ENCODE results near the gene TMPRSS7.

Gene TMPRSS7

GRCh38 chr3:112010636-112011035 is 23.9 kb upstream of the TMPRSS7 start:
- H3K36me3 Mint-ChIP-seq (ENCODE audit: low read depth) = peaks cover 7% of the 10 kb centered on the region
- no peak for TF ChIP-seq CTCF (IDR thresholded peaks at IDR 0.05; ENCODE audit: unreplicated experiment in 3 of 3)
- H3K4me1 Mint-ChIP-seq = peaks cover 56% of the 10 kb centered on the region

GRCh38 chr3:112011376-112011940 is 23.1 kb upstream of the TMPRSS7 start:
- peak overlapping the region; percentile 66 to 91 (median 84) for H3K27ac Mint-ChIP-seq
- H3K36me3 Mint-ChIP-seq (ENCODE audit: low read depth) = peaks cover 7% of the 10 kb centered on the region
- no peaks in the 10 kb centered on the region for H3K27me3 Mint-ChIP-seq (ENCODE audit: low read depth)
- TF ChIP-seq CTCF (IDR thresholded peaks at IDR 0.05; ENCODE audit: unreplicated experiment in 3 of 3) = no peak
- no peak overlapping the region for H3K4me3 Mint-ChIP-seq
- H3K9me3 Mint-ChIP-seq = no peaks in the 10 kb centered on the region
- H3K4me1 Mint-ChIP-seq = peaks cover 56% of the 10 kb centered on the region

More at GRCh38 chr3:112010636-112011035, 23.9 kb upstream of the TMPRSS7 start:
- Mint-ChIP-seq H3K4me3 (no peak overlapping the region), H3K27ac (peak overlapping the region; percentile 66 to 91 (median 84)), H3K27me3 (ENCODE audit: low read depth) (no peaks in the 10 kb centered on the region), H3K9me3 (no peaks in the 10 kb centered on the region)

GRCh38 chr3:112012205-112012992 is 22.1 kb upstream of the TMPRSS7 start:
- H3K9me3 Mint-ChIP-seq = no peaks in the 10 kb centered on the region
- H3K27me3 Mint-ChIP-seq (ENCODE audit: low read depth) = no peaks in the 10 kb centered on the region
- peak overlapping the region; percentile 7 to 74 (median 17) for H3K27ac Mint-ChIP-seq
- H3K4me3 Mint-ChIP-seq = no peak overlapping the region
- peaks cover 54% of the 10 kb centered on the region for H3K4me1 Mint-ChIP-seq
- peaks cover 7% of the 10 kb centered on the region for H3K36me3 Mint-ChIP-seq (ENCODE audit: low read depth)
- no peak for TF ChIP-seq CTCF (IDR thresholded peaks at IDR 0.05; ENCODE audit: unreplicated experiment in 3 of 3)

- peaks cover 49% of the 10 kb centered on the region for H3K4me1 Mint-ChIP-seq
- peak overlapping the region; percentile 7 to 79 (median 19) for H3K27ac Mint-ChIP-seq
- peak overlapping the region in 2 of 3 experiments; percentile 9 to 47 for H3K4me3 Mint-ChIP-seq
- H3K36me3 Mint-ChIP-seq (ENCODE audit: low read depth) = peaks cover 7% of the 10 kb centered on the region
- H3K9me3 Mint-ChIP-seq = no peaks in the 10 kb centered on the region
- peak; percentile 65 to 77 (median 76) for TF ChIP-seq CTCF (IDR thresholded peaks at IDR 0.05; ENCODE audit: unreplicated experiment in 3 of 3)
- H3K27me3 Mint-ChIP-seq (ENCODE audit: low read depth) = no peaks in the 10 kb centered on the region
These were observed 21.3 kb upstream of the TMPRSS7 start for GRCh38 chr3:112013058-112013783.

GRCh38 chr3:112013784-112014143 is 20.8 kb upstream of the TMPRSS7 start:
- Mint-ChIP-seq H3K9me3 (no peaks in the 10 kb centered on the region), H3K4me3 (peak overlapping the region in 1 of 3 experiments; percentile 47), H3K27me3 (ENCODE audit: low read depth) (no peaks in the 10 kb centered on the region), H3K36me3 (ENCODE audit: low read depth) (peaks cover 2% of the 10 kb centered on the region), H3K4me1 (peaks cover 45% of the 10 kb centered on the region), H3K27ac (peak overlapping the region in 2 of 3 experiments; percentile 19 to 79)
- TF ChIP-seq CTCF (IDR thresholded peaks at IDR 0.05; ENCODE audit: unreplicated experiment in 3 of 3) = no peak
